ENCODE data around the gene CYP2A6.

GRCh38 chr19:40896418-40896796 lies 46.2 kb upstream of the CYP2A6 start:
- TF ChIP-seq EP300 (IDR thresholded peaks at IDR 0.05) (no peak), POLR2AphosphoS5 (IDR thresholded peaks at IDR 0.05) (no peak), CTCF (IDR thresholded peaks at IDR 0.05) (no peak), POLR2A (IDR thresholded peaks at IDR 0.05) (no peak)

Data from gastroesophageal sphincter (tissue), 3 donors.